HEK293 (cell line): ENCODE data around the gene STUB1.

Experiments used
- OSR2 ChIP-seq: fragments of 450-650 bp; formaldehyde crosslinking; IDR thresholded peaks from 2 replicates; pipeline ENCODE4 v1.5.1; 2016; ENCODE audit warnings: missing biosample characterization, missing genetic modification characterization
- OVOL3 ChIP-seq: fragments of 450-650 bp; formaldehyde crosslinking; IDR thresholded peaks from 2 replicates; pipeline ENCODE4 v1.5.1; 2016; ENCODE audit warnings: missing biosample characterization, missing genetic modification characterization
- ZBTB1 ChIP-seq: fragments of 450-650 bp; formaldehyde crosslinking; IDR thresholded peaks from 2 replicates; pipeline ENCODE4 v1.5.1; 2016; ENCODE audit warnings: missing biosample characterization, missing genetic modification characterization
- ZNF121 ChIP-seq: fragments of 450-650 bp; formaldehyde crosslinking; IDR thresholded peaks from 2 replicates; pipeline ENCODE4 v1.5.1; 2016; ENCODE audit warnings: missing biosample characterization, missing genetic modification characterization
- ZNF658 ChIP-seq: fragments of 450-650 bp; formaldehyde crosslinking; IDR thresholded peaks from 2 replicates; pipeline ENCODE4; 2016; ENCODE audit warnings: missing biosample characterization, missing genetic modification characterization

GRCh38 chr16:674214-674881 lies 5.9 kb upstream of the STUB1 start:
- no peak for TF ChIP-seq OSR2 (tag by site-specific recombination)
- no peak for TF ChIP-seq ZNF121 (tag by site-specific recombination)
- TF ChIP-seq ZBTB1 (tag by site-specific recombination): no peak
- no peak for TF ChIP-seq ZNF658 (tag by site-specific recombination)
- no peak for TF ChIP-seq OVOL3
